Stomach smooth muscle (tissue), 2 donors: ENCODE data around the gene PPP2R1B.

Experiments used
- H3K27ac ChIP-seq: one replicate; pipeline ENCODE4 v1.7.0; 2013; ENCODE audit warnings: mild to moderate bottlenecking, low read length, inconsistent platforms
- H3K27me3 ChIP-seq, 2 donors: one replicate each; pipeline ENCODE4 v1.7.0; 2013; ENCODE audit warnings: low read length in 2 of 2; ENCODE audit not compliant: insufficient read depth in 2 of 2, control insufficient read depth in 1 of 2
- H3K36me3 ChIP-seq, 2 donors: one replicate each; pipeline ENCODE4 v1.7.0; 2013; ENCODE audit warnings: low read length in 2 of 2; ENCODE audit not compliant: control insufficient read depth in 2 of 2, insufficient read depth in 2 of 2
- H3K4me1 ChIP-seq: one replicate; pipeline ENCODE4 v1.7.0; 2013; ENCODE audit warnings: low read length; ENCODE audit not compliant: control insufficient read depth, insufficient read depth
- H3K4me3 ChIP-seq, 2 donors: one replicate each; pipeline ENCODE4 v1.7.0; 2013; ENCODE audit warnings: low read length in 2 of 2
- H3K9ac ChIP-seq, 2 donors: one replicate each; pipeline ENCODE4 v1.7.0; 2013; ENCODE audit warnings: low read length in 2 of 2, mild to moderate bottlenecking in 1 of 2
- H3K9me3 ChIP-seq, 2 donors: one replicate each; pipeline ENCODE4 v1.7.0; 2013; ENCODE audit warnings: low read length in 2 of 2; ENCODE audit not compliant: control insufficient read depth in 2 of 2
- donor health status: healthy.
- donor health status: Pancreatic carcinoma.

Gene PPP2R1B

DNA sequence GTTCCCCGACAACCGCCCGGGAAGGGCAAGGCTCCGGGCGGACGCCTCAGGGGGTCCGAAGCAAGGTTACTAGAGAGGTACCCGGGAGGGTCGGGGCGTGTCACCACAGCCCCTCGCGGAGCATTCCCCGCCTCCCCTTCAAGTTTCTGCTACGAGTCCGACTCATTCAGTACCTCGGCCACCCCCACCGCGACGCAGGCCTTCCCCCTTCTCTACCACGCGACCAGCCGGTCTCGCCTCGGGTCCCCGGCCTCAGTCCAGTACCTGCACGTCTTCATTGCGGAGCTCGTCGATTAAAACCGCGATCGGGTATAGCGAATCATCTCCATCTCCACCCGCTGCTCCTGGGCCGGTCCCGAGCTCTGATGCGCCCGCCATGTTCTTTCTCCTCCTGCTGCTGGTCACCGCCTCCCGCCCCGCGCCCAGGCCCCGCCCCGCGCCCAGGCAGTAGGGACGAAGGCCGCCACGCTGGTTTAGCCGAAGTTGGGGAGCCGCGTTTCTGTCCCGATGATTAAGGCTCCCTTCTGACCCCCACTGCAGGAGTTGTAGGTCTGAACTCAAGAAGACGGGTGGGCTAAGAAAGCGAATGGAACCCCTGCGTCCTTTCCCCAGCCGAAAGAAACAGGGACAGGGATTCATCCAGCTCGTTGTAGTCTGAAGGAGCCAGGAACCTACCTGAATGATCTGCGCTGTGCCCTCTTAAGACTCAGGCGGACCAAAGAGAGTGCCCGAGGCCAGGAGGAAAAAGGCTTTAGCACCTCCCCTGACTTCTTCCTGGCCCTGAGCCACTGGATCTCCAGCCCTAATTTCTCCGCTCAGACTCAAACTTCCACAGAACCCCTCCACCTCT, at the start of gene PPP2R1B:
Gene PPP2R1B, minus strand, starts transcription at position 406 of the 850 bp plus-strand sequence. Its CDS starts 28 bp downstream, at position 378.
- no peaks in the 10 kb centered on the region for H3K9me3 ChIP-seq
- H3K4me1 ChIP-seq, result peaks cover 12% of the 10 kb centered on the region
- H3K27ac ChIP-seq, result peak within 1 kb of the TSS; percentile 92
- peaks cover 3 to 22% of the 10 kb centered on the region in 2 donors for H3K36me3 ChIP-seq
- H3K4me3 ChIP-seq, result peak within 1 kb of the TSS; percentile 90 to 95
- H3K27me3 ChIP-seq, result no peaks in the 10 kb centered on the region
- H3K9ac ChIP-seq, result peak within 1 kb of the TSS; percentile 84 to 90

DNA sequence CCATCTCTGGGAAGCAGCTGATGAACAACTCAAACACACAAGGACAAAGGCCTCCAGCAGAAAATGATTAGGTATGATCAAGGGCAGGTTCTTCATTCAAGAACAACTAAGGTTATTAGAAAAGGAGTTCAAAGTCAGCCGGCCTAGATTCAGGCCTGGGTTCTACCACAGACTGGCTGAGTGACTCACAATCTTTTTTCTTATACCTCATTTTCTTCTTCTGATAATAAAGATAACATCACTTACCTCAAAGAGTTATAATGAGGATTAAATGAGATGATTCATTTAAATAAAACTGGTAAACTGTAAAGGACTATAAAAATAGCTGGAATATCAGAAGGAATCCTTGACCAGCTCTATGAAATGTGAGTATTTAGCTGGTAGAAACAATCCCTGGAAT, 49.3 kb upstream of the PPP2R1B start:
- no peak overlapping the region for H3K4me3 ChIP-seq
- H3K27me3 ChIP-seq, result no peaks in the 10 kb centered on the region
- no peaks in the 10 kb centered on the region for H3K9me3 ChIP-seq
- H3K9ac ChIP-seq, result no peak overlapping the region
- no peaks in the 10 kb centered on the region for H3K36me3 ChIP-seq
- peak overlapping the region; percentile 76 for H3K27ac ChIP-seq
- H3K4me1 ChIP-seq, result peaks cover 15% of the 10 kb centered on the region

DNA sequence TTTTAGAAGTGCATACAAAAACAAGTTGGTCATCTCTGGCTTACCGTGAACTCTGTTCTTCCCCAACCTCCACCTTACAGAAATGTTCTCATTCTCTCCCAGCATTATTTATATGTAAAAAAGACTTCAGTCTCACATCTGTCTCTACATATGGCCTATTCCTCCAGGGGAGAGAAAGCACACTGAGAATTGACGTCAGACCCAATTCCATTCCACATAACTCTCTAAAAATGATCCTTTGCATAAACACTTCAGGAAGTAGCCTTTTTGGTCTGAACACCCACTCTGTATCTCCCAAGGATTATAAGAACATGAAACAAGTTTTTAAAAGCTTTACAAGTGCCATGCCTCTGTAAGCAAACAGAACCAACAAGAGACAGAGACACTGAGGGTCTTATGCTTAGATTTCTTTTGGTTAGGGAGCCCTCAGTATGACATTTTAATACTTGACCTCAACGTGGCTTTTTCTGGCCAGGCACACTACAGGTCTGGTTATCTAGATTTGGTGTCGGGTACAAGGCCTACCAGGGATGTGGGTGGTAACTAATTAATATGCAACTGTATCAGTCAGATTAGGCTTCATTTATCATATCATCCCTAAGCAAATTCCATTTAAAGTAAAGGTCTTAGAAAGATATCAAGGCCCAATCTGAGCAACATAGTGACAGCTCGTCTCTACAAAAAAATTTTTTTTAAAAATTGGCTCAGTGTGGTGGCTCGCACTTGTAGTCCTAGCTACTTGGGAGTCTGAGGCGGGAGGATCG, 48.5 kb upstream of the PPP2R1B start:
- Histone ChIP-seq H3K9ac (peak overlapping the region in 1 of 2 donors; percentile 30), H3K27me3 (no peaks in the 10 kb centered on the region), H3K4me1 (peaks cover 8% of the 10 kb centered on the region), H3K9me3 (no peaks in the 10 kb centered on the region), H3K27ac (peak overlapping the region; percentile 76), H3K36me3 (peaks cover 0 to 3% of the 10 kb centered on the region in 2 donors), H3K4me3 (peak overlapping the region in 1 of 2 donors; percentile 36)

DNA sequence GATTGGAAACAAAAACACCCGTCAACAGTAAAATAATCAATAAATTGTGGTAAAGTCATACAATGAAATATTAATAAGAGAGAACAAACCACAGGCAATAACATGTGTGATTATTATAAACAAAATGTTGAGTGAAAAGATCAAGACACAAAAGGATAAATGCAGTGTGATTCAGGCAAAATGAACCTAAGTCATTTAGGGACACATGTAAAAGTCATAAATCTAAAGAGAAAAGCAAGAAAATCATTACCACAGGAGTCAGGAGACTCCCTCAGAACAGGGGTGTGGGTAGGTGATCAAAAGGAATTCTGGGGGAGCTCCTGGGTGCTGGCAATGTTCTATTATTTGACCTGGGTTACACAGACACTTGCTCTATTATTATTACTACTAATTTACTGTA, 47.9 kb upstream of the PPP2R1B start:
- Histone ChIP-seq H3K4me3 (peak overlapping the region in 1 of 2 donors; percentile 36), H3K9me3 (no peaks in the 10 kb centered on the region), H3K4me1 (peaks cover 4% of the 10 kb centered on the region), H3K9ac (peak overlapping the region; percentile 30 to 45), H3K27me3 (no peaks in the 10 kb centered on the region), H3K36me3 (peaks cover 0 to 6% of the 10 kb centered on the region in 2 donors), H3K27ac (peak overlapping the region; percentile 76)

DNA sequence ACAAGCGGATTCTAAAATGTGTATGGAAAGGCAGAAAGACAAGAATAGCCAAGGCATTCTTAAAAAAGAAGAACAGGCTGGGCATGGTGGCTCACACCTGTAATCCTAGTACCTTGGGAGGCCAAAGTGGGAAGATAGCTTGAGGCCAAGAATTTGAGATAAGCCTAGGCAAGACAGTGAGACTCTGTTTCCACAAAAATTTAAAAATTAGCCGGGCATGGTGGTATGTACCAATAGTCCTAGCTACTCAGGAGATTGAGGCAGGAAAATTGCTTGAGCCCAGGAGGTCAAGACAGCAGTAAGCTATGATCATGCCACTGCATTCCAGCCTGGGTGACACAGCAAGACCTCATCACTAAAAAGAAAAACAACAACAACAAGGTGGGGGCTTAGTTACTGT, 46.0 kb upstream of the PPP2R1B start:
- Histone ChIP-seq H3K36me3 (peaks cover 0 to 17% of the 10 kb centered on the region in 2 donors), H3K27ac (no peak overlapping the region), H3K4me1 (peaks cover 4% of the 10 kb centered on the region), H3K4me3 (no peak overlapping the region), H3K27me3 (no peaks in the 10 kb centered on the region), H3K9ac (no peak overlapping the region), H3K9me3 (no peaks in the 10 kb centered on the region)

DNA sequence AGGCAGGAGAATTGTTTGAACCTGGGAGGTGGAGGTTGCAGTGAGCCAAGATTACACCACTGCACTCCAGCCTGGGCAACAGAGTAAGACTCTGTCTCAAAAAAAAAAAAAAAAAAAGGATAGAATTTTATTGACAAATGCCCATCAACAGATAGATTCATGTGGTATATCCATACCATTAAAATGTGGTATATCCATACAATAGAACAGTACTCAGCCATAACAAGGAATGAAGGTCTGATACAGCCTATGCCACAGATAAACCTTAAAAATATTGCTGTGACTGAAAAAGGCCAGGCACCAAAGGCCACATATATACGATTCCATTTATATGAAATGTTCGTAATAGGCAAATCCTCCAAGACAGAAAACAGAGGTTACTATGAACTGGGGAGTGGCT, 45.3 kb upstream of the PPP2R1B start:
- Histone ChIP-seq H3K9me3 (no peaks in the 10 kb centered on the region), H3K27ac (no peak overlapping the region), H3K9ac (no peak overlapping the region), H3K4me3 (no peak overlapping the region), H3K4me1 (peaks cover 4% of the 10 kb centered on the region), H3K36me3 (peaks cover 0 to 19% of the 10 kb centered on the region in 2 donors), H3K27me3 (no peaks in the 10 kb centered on the region)

DNA sequence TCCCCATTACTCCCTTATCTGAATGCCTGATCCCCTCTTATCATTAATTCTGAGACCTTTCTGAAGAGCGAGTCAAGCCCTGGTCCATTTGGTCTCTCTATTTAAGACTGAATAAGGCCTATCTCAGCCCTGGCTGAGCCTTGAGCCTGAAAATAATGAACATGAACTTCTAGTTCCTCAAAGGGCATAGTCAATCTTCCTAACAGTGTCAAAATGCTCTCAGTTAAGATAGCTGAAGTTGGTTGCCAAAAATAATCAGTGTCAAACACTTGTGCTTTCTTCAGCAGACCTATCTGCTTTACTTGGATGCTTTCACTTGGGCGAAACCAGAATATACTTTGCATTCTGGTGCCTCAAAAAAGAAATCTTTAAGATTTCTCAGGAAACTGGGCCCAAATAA, 42.6 kb upstream of the PPP2R1B start:
- no peak overlapping the region for H3K4me3 ChIP-seq
- H3K4me1 ChIP-seq, result no peaks in the 10 kb centered on the region
- no peak overlapping the region for H3K27ac ChIP-seq
- H3K36me3 ChIP-seq, result peaks cover 5 to 32% of the 10 kb centered on the region in 2 donors
- no peaks in the 10 kb centered on the region for H3K9me3 ChIP-seq
- H3K9ac ChIP-seq, result no peak overlapping the region
- no peaks in the 10 kb centered on the region for H3K27me3 ChIP-seq

DNA sequence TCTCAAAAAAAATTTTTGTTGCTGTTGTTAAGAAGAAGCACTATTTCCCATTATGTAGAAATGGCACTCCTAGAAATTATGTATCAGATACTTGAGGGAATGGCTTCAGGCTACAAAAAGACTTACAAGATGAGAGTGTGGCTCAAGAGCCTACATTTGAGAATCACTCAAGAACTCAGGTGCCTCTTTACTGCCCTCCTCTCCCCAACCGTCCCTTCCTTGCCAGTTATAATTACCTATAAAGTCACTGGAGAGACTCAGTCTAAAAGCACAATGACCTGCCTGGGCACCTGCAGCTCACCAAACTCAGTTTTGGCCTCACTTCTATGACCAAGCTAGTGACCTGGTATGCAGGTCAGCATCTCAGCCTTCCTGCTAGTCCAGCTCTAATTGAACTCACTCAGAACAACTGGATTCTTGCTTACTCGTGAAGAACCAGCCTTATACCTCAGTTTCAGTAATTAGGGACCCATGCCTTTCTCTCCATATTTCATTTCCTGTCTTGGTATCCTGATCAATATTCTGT, 41.9 kb upstream of the PPP2R1B start:
- peaks cover 5 to 32% of the 10 kb centered on the region in 2 donors for H3K36me3 ChIP-seq
- no peak overlapping the region for H3K9ac ChIP-seq
- no peak overlapping the region for H3K27ac ChIP-seq
- no peaks in the 10 kb centered on the region for H3K9me3 ChIP-seq
- no peak overlapping the region for H3K4me3 ChIP-seq
- no peaks in the 10 kb centered on the region for H3K4me1 ChIP-seq
- H3K27me3 ChIP-seq, result no peaks in the 10 kb centered on the region

DNA sequence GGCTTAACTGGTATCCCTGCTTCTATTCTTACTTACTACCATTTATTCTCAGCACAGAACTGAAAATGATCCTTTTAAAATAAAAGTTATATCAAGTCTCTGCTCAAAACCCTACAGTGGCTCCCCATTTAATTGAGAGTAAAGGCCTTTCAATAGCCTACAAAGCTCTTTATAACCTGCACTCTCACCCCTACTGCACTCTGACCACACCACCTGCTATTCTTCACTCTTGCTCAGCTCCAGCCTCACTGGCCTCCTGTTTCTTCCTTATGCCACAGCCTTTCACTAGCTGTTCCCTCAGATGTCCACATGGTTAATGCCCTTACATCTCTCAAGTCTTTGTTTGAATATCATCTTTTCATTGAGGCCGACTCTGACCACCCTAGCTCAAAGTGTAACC, 40.9 kb upstream of the PPP2R1B start:
- Histone ChIP-seq H3K27me3 (no peaks in the 10 kb centered on the region), H3K4me3 (no peak overlapping the region), H3K27ac (no peak overlapping the region), H3K9ac (no peak overlapping the region), H3K4me1 (no peaks in the 10 kb centered on the region), H3K9me3 (no peaks in the 10 kb centered on the region), H3K36me3 (peaks cover 7 to 34% of the 10 kb centered on the region in 2 donors)

DNA sequence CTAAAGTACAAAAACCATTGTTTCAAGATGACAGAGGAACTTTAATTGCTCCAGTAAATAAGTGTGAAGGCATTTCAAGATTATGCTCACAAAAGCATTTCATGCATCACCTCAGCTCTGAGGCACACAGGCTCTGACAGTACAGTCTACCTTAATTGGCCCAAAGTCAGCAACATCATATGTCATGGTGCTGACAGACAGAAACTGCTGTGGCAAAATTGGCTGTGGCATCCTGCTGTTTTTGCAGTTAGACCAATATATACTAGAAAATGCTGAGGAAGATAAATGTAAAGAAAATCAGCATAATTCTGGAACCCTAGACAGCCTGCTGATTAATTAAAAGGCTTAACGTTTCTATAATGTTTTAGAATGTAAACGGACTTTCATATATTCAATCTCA, 34.9 kb upstream of the PPP2R1B start:
- Histone ChIP-seq H3K4me3 (no peak overlapping the region), H3K36me3 (peaks cover 7 to 19% of the 10 kb centered on the region in 2 donors), H3K27ac (no peak overlapping the region), H3K9ac (no peak overlapping the region), H3K27me3 (no peaks in the 10 kb centered on the region), H3K4me1 (no peaks in the 10 kb centered on the region), H3K9me3 (peaks cover 0 to 6% of the 10 kb centered on the region in 2 donors)
